RWPE1 (cell line): ENCODE results near the gene SKI.

Source experiments
- CTCF ChIA-PET: fragments of 350-600 bp; sonication (Branson Sonifier 250); formaldehyde crosslinking; extraction: SDS; loops from one replicate; lab custom pipeline; 2021; lab: Yijun Ruan, JAX
- POLR2A ChIA-PET: fragments of 400-600 bp; formaldehyde crosslinking; extraction: SDS; loops from one replicate; lab custom pipeline; 2020; ENCODE audit warnings: antibody characterized with exemption; ENCODE audit not compliant: low non-redundant PET; lab: Yijun Ruan, JAX
- DNase-seq: peaks from one replicate; pipeline ENCODE4 v3.0.0; 2012; ENCODE audit warnings: low spot score
- H3K27ac ChIP-seq: fragments of 450-650 bp; 2 replicates; pipeline ENCODE4 v1.5.1; 2017
- CTCF ChIP-seq: fragments of 450-650 bp; conservative IDR thresholded peaks from 2 replicates; pipeline ENCODE4 v1.5.1; 2017; ENCODE audit warnings: low read depth, mild to moderate bottlenecking

Gene SKI

GRCh38 chr1:2352897-2353550 lies 124.9 kb downstream of the SKI start:
- ChIA-PET POLR2A (no interaction called here), CTCF (interaction anchor here (0.7 to 1.1 kb wide), 2 partner anchors 29 to 204 kb away, joined by 3 to 4 read pairs; no protein-coding TSS in a partner anchor)
- TF ChIP-seq CTCF, result no peak
- no peak overlapping the region for H3K27ac ChIP-seq
- no peak for DNase-seq

GRCh38 chr1:2353551-2354438 lies 125.7 kb downstream of the SKI start:
- no peak for DNase-seq
- CTCF ChIA-PET, result no interaction called here
- POLR2A ChIA-PET, result no interaction called here
- H3K27ac ChIP-seq, result no peak overlapping the region
- TF ChIP-seq CTCF, result no peak

GRCh38 chr1:2354511-2355372 lies 126.6 kb downstream of the SKI start:
- POLR2A ChIA-PET, result no interaction called here
- CTCF ChIA-PET, result no interaction called here

GRCh38 chr1:2355373-2356261 lies 127.5 kb downstream of the SKI start:
- H3K27ac ChIP-seq, result no peak overlapping the region
- no peak for DNase-seq
- ChIA-PET CTCF (no interaction called here), POLR2A (no interaction called here)
- no peak for TF ChIP-seq CTCF

More at GRCh38 chr1:2354511-2355372, 126.6 kb downstream of the SKI start:
- DNase-seq, result no peak
- H3K27ac ChIP-seq, result no peak overlapping the region
- no peak for TF ChIP-seq CTCF

- ChIA-PET CTCF (no interaction called here), POLR2A (no interaction called here)
- TF ChIP-seq CTCF, result no peak
- H3K27ac ChIP-seq, result no peak overlapping the region
- no peak for DNase-seq
Observed at GRCh38 chr1:2356401-2356800, 128.3 kb downstream of the SKI start.
